Inflammatory macrophage treated with lipopolysaccharide for 1 hour (primary cell): Measurements from ENCODE around the gene SEC24A.
A peak's percentile ranks its signal among the peaks of the same experiment; 100 is the strongest.
"Not testable (repeated sequence)": the region's sequence is repeated elsewhere in the genome, so short reads cannot be mapped to it uniquely, and the experiment has no call there.

ENCODE experiments used
- DNase-seq, 2 donors: peaks; one replicate each; pipeline ENCODE4 v3.0.0-alpha.2; 2020 to 2022

The SEC24A gene

DNA sequence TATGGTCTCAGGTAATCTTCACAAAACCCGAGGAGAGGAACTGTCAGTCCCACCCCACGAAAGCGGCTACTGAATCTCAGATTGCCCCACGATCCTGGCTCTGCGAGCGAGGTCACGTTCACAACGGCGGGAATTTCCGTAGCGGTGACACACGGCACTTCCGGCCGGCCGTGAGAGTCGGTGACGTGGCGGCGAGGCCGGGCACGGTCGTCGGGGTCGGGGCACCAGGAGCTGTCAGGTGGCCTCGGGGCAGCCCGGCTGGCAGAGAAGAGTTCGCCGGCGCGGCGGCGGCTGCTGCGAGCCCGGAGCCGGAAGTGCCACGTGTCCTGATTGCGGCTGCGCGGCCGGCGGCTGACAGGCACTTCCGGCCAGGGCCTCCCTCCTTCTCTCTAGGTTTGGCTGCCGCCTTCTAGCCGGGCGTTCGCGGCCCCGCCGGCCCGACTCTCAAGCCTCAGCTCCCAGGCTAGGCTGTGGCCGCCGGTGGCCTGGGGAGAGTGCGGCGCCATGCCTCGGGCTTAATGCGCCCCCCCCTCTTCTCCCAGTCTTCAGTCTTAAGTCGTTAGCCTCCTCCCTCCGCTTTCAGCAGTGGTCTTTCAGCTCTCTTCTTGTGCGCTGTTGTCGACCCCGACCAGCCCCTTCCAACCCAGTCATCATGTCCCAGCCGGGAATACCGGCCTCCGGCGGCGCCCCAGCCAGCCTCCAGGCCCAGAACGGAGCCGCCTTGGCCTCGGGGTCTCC, at the start of gene SEC24A:
Gene SEC24A (plus strand): TSS at position 361 of the 738 bp plus-strand sequence. CDS start 292 bp downstream, at position 653.
- peak; percentile 94 to 95 for DNase-seq

DNA sequence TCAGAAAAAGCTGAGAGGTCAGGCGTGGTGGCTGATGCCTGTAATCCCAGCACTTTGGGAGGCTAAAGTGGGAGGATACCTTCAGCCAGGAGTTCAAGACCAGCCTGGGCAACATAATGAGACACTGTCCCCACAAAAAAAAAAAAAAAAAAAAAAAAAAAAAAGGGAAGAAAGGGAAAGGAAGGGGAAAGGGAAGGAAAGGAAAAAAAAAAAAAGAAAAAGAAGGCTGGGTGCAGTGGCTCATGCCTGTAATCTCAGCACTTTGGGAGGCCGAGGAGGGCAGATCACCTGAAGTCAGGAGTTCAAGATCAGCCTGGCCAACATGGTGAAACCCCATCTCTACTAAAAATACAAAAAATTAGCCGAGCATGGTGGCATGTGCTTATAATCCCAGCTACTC, 48.8 kb upstream of the SEC24A start:
- DNase-seq = not testable (repeated sequence)

DNA sequence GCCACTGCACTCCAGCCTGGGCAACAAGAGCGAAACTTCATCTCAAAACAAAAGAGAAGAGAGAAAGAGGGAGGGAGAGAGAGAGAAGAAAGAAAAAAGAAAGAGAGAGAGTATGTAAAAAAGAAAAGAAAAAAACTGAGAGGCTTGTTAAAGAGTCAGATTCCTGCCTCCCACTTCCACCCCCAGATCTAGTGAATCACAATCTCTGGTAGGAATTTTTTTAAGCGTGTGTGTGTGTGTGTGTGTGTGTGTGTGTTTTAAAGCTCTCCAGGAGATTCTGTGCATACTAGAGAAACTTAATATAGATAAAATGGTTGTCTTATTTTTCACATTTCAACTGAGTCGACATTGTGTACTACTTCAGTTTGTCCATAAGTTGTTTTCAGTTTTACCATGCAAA, 48.0 kb upstream of the SEC24A start:
- DNase-seq = no peak

DNA sequence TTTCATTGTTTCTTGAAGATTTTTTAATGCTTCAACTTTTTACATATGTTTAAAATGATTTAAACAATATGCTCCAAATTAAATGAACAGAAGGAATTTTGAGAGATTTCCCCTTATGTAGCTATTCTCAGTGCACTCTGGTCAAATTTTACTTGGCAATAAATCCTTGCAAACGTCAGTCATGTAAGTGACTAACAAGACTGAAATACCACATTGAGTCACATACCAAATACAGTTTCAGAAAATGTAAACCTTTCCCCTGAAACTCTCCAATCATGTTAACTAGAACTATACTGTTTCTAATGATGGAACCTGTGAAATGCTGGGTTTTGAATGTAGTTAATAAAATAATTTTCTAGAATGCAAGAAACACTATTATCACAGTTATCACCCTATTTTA, 45.5 kb upstream of the SEC24A start:
- DNase-seq = no peak

DNA sequence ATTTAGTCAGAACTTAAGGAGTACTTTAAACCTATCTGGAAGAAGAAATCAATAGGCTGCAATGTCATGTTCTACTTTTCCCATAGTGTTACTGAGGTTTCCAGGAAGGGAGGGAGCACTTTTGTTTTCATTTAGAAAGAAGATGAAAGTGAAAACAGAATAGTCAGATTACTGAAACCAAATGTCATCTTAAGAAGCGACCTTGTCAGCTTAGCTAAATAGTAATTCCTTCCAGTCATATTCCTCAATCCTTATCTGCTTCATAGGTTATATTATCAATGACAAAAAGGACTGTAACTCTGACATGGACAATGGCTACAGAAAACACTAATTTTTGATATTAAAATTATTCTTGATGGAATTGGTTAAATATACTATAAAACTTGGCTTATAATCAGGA, 43.7 kb upstream of the SEC24A start:
- DNase-seq = no peak

DNA sequence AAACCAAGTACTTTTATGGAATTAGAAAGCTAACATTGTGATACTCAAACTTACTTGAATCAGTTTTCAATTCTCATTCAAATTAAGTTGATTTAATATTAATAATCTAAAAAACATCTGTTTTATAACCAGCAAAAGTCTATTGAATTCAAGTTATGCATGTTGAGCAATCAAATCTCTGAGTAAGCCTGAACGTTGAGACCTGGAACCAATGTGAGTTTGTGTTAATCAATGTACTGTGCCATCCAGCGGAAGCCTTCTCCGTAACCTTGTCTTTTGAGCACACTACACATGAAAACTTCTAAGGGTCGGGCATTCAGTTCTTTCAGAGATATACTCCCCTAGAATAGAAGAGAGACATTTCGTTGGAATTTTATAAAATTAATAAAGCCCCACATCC, 41.9 kb upstream of the SEC24A start:
- DNase-seq = no peak

DNA sequence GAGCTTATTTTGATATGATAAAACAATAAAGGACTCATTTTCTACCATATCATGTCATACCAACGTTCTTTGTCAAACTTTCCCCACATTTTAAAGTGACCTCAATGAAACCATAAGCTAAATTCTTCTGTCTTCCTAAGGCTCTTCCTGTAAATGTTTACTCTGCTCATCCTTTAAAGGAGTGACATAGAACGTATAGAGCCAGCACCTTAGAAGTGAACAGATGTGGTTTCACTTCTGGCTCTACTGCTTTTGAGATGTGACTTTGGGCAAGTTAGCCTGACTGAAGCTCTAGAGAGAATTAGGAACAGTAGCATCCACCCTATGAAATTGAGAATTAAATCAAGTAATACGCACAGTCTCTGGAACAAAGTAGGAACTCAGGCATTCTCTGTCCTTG, 40.0 kb upstream of the SEC24A start:
- no peak for DNase-seq

DNA sequence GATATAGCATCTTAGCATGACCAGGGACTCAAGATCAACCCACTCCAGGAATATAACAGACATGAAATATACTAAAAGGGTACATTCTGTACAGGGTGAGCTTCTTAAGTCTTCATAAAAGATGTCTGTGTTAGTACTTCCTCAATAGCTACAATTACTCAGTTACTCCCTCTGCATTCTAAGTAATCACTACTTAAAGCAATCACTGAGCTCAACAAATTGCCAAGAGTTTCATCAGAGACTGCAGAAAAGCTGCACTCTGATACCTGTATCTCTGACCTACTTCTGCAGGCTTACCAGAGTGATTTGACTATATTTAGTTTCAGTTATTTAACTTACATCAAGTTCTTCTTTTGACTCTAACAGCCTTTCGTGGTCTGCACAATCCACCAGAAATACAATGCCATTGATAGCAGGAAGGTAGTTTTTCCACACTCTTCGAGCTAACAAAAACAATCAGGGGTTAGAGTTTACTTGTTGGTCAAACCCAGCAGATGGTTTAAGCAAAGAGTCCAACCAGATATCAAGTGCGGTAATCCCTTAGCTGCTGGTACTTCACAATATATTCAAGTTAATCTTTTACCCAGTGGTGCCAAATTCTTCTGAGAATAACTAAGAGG, 39.2 kb upstream of the SEC24A start:
- no peak for DNase-seq

DNA sequence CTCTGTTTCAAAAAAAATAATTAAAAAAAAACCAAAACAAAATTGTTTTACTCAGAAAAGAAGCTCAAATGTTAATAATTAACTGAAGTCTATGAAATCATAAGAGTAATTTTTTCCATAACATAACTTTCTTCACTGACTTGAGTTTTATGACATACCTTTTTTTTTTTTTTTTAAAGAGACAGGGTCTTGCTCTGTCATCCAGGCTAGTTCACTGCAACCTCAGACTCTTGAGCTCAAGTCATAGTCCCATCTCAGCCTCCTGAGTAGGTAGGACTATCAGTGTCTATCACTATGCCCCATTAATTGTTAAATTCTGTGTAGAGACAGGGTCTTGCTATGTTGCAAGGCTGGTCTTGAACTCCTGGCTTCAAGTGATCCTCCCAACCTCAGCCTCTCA, 37.9 kb upstream of the SEC24A start:
- no peak for DNase-seq

DNA sequence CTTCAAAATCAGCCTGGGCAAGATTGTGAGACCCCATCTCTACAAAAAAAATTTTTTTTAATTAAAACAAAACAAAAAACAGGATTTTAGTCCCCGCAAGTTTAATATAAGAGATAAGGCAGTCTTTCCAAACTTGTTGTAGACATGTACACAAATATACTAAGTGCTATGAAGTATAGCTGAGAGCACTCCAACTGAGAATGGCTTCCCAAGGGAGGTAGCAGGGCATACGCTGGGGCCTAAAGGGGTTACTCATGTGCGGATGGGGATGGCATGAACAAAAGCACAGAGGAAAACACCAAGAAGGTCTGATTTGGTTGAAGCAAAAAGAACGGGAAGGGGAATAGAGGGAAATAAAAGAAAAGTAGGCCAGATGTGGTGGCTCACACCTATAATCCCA, 37.1 kb upstream of the SEC24A start:
- DNase-seq = no peak

DNA sequence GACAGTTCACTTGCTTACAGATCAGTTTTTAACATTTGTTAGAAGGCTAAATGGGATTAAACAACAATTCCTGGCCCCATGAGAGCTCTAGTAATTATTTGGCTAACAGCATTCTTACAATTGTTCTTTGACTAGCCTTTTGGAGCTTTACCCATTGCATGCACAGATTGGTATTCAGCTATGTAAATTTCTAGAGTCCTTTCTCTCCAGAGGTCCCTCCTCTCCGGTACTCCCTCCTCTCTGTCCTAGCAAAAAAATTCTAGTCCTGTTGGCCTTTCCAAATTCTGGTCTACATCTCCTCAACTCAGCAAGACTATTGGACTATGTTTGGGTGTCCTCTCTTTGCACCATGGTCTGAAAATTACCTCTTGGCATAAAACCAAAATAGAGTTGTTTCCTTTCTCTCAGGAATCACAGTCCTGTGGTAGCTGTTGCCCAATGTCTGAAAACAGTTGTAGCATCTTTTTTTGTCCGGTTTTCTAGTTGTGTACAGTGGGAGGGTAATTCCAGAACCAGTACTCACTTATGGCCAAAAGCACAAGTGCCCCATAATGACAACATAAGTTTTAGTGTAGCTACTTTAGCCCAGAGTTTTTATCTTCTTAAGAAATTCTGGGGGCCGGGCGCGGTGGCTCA, 34.0 kb upstream of the SEC24A start:
- no peak for DNase-seq

DNA sequence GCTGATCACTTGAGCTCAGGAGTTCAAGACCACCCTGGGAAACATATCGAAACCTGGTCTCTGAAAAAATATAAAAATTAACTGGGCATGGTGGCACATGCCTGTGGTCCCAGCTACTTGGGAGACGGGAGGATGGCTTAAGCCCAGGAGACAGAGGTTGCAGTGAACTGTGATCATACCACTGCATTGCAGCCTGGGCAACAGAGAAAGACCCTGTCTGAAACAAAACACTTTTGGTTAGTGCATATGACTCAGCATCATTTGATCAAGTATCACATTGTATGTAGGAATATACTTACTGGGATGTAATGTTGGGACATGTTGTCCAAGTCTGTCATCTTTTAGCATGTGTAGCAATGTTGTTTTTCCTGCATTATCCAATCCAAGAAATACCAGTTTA, 28.0 kb upstream of the SEC24A start:
- DNase-seq = peak in 1 of 2 donors; percentile 18

DNA sequence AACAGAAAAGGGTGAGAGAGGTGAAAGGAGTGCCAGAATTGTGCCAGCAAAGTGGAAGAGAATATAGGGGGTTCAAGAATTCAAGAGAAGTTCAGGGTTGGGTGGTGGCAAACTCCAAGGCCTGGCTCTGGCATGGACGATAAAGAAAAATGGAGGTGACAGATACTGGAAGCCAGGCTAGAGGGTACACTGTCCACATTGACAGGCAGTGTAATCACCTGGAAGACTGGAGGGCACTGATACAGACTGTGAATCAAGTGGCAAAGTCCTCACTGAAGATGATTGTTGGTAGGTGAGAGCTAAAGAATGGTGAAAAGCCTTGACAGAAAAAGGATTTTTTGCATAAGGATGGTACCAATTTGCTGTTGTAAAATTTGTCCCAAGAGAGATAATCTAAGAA, 23.0 kb upstream of the SEC24A start:
- DNase-seq = no peak

DNA sequence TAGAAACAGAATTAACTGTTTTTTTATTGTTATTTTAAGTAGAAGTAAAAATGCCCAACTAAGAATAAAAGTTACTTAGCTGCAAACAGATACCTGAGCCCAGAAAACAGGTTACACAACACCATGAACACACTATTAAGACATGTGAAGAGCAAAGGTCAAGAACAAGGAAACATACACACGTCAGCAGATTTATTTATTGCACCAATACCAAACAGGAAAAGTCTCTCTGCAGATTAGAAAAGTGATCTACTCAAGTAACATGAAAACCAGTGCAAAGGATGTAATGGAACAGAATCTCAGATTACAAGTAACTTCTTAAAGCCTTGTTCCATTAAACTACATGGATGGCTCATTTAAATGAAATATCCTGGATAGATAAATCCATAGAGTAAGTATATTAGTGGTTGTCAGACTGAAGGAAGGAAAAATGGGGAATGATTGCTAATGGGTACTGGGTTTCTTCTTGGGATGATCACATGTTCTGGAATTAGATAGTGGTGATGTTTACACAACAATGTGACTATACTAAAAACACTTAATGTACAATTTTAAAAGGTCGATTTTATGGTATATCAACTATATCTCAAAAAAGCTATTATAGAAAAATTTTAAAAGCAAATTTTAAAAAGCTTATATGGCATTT, 22.1 kb upstream of the SEC24A start:
- peak; percentile 28 to 29 for DNase-seq

DNA sequence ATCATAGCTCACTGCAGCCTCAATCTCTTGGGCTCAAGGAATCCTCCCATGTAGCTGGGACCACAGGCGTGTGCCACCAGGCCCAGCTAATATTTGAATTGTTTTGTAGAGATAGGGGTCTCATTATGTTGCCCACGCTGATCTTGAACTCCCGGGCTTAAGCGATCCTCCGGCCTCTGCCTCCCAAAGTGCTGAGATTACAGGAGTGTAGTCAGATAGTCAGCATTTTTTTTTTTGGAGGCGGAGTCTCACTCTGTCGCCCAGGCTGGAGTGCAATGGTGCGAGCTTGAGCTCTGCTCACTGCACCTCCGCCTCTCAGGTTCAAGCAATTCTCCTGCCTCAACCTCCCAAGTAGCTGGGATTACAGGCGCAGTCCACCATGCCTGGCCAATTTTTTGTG, 14.4 kb upstream of the SEC24A start:
- no peak for DNase-seq

DNA sequence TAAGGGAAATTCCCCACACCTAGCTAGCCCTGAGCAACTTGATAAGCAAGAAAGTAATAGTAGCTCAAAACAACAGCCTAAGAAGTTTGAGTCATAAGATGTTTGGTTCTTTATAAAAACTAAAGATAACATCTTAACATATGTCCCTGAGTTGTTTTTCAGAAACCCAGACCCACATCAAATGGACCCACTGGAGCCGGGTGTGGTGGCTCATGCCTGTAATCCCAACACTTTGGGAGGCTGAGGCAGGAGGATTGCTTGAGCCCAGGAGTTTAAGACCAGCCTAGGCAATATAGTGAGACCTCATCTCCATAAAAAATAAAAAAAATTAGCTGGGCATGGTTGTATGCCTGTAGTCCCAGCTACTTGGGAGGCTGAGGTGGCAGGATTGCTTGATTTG, 13.2 kb upstream of the SEC24A start:
- DNase-seq = not testable (repeated sequence)

DNA sequence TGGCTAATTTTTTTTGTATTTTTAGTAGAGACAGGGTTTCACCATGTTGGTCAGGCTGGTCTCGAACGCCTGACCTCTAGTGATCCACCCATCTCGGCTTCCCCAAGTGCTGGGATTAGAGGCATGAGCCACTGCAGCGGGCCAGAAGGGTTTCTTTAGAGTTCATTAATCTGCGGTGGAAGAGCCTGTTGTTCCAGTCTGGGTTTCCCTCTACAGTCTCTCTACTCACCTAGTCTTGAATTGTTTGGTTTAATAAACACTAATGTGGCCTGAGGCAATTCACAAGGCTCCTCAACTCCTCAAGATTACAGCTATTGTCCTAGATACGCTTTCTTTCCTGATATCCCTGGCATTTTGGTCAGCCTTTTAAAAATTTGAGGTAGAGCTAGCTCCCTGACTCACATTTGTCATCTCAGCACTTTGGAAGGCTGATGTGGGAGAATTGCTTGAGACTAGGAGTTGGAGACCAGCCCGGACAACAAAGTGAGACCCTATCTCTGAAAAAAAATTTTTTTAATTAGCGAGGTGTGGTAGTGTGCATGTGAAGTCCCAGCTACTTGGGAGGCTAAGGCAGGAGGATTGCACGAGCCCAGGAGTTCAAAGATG, 11.4 kb upstream of the SEC24A start:
- no peak for DNase-seq

DNA sequence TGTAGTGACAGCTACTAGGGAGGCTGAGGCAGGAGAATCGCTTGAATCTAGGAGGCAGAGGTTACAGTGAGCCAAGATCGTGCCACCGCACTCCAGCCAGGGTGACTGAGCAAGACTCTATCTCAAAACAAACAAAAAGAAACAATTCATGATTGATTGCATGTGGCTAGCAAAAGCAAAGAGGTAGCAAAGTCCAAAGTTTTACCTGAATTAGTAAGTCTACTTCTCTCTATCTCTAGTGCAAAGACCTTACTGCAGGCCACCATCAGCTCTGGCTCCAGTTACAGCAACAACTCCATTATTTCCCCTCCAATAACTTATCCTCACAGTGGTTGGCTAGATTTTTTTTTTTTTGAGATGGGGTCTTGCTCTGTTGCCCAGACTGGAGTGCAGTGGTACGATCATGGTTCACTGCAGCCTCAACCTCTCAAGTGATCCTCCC, 9.8 kb upstream of the SEC24A start:
- DNase-seq = no peak

DNA sequence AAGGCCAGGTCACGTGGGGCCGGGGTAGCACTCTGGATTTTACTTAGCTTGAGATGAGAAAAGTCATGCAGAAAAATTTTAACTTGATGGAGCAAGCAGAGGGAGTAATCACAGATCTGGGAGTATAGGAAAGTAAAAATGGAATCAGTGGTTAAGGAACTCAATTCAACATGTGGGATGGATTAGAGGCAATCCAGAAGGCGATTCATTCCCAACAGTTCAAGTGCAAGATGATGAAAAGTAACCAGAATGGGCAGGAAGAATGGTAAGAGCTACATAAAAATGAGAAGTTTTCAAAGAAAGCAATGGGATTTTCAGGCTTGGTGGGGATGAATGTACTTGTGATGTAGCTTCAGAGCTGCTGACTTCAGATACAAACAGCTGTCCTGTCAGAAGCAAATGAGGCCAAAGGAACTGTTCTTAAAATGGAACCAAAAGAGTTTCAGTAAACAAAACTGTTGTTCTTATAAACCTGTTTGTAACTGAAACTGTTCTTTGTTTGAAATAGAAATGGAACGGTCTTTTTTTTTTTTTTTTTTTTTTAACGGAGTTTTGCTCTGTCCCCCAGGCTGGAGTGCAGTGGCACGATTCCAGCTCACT, 5.6 kb upstream of the SEC24A start:
- DNase-seq = no peak

DNA sequence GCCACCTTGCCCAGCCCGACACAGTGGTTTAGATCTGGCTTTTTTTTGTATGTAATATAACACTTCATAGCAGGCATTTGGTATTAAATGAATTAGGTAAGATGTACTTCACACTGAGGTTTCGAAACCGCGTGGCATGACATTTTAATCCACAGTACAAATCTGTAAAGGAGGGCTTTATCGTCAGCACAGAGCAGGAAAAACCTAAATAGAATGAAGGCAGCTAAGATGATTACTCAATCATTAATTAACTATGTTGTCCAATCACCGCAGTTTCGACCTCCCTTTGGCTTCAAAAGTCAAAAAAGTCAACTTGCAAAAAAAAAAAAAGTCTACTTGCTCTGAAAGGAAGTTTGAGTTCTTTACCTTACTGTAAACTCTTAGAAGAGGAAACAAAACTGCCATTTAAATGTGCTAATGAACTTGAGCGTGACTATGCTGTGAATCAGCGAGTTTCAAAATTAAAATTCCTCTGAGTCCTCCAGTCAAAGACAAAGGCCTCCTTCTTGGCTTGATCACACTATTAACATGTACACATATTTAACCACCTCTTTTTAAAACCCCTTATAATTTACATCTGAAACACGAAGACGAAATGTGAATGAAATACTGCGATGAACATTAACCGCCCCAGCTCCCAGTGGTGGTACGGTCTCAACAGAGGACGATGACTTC, 698 bp upstream of the SEC24A start:
- DNase-seq = peak; percentile 68 to 79

DNA sequence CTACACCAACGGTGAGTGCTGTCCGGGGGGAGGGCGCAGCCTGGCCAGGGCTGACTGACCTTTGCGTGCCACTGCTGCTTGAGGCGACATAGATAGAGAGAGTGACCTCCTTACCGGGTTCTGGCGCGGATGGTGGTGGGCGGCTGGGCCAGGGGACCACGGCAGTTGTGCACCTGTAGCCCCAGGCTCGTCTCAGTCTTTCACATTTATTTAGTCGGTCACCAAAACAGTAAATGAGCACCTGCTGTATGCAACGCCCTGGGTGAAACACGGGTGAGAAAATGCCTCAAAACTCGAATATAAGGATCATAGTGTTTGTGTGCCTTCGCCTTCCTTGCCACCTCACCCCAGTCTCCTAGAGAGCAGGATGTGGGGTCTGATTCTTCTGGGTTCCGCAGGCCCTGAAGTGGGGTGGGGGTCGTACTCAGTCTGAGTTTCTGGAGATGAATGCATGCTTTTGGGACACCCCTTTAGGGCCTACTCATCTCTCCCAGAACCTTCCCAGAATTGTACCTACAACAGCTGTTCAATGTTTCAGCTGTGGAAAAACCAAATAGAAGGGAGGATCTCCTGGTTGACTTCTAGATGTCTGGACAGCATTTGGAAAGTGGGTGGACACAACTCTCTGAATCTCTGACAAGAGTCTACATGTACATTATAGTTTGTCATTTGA, 714 bp downstream of the SEC24A start:
- DNase-seq = no peak

DNA sequence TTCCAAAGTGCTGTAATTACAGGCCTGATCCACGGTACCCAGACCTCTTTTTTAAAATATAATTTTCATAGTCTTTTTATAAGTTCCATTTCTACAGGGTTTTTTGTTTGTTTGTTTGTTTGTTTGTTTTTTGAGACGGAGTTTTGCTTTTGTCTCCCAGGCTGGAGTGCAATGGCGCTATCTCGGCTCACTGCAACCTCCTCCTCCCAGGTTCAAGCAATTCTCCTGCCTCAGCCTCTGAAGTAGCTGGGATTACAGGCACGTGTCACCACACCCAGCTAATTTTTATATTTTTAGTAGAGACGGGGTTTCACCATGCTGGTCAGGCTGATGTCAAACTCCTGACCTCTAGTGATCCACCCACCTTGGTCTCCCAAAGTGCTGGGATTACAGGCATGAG, 2.1 kb downstream of the SEC24A start:
- DNase-seq = peak in 1 of 2 donors; percentile 9
